Tibial nerve (tissue), 3 donors: ENCODE data around the gene HHLA2.

Source experiments
- CTCF ChIP-seq, 5 experiments: fragments of 200-600 bp in 3 of 5; fragments of 450-650 bp in 2 of 5; sonication (generic) in 3 of 5; IDR thresholded peaks; one replicate each; pipeline ENCODE4 v1.5.1; 2016 to 2019; ENCODE audit warnings: antibody characterized with exemption in 5 of 5, mild to moderate bottlenecking in 3 of 5, moderate library complexity in 2 of 5
- POLR2A ChIP-seq, 2 donors: fragments of 450-650 bp; IDR thresholded peaks; one replicate each; pipeline ENCODE4 v1.6.1; 2017; ENCODE audit warnings: antibody characterized with exemption in 2 of 2, mild to moderate bottlenecking in 2 of 2, moderate library complexity in 2 of 2

- TF ChIP-seq CTCF (IDR thresholded peaks at IDR 0.05): no peak
- no peak for TF ChIP-seq POLR2A (IDR thresholded peaks at IDR 0.05)
Observed at GRCh38 chr3:108298056-108298455, 1.7 kb downstream of the HHLA2 start.
